WTC11 (cell line): ENCODE results near the gene CAPN7. TPM values are rescaled to one million over a fixed set of nuclear protein-coding genes. Genes with fewer than 3 reads are reported as not detected.

Experiments used
- ATAC-seq: fragments of 200-7000 bp; cut with Tn5 transposase; 2 replicates; pipeline ENCODE4 v1.10.0; 2021; ENCODE audit warnings: mild to moderate bottlenecking, moderate library complexity
- CTCF ChIA-PET: fragments of 300-600 bp; sonication (Branson Sonifier 250); formaldehyde crosslinking; loops from one replicate; lab custom pipeline; 2021; ENCODE audit warnings: antibody characterized with exemption; lab: Charles Lee
- POLR2A ChIA-PET: fragments of 350-600 bp; sonication (Branson Sonifier 250); formaldehyde crosslinking; loops from one replicate; lab custom pipeline; 2021; ENCODE audit warnings: antibody characterized with exemption; lab: Charles Lee
- DNase-seq: peaks from one replicate; pipeline ENCODE4 v3.0.0; 2021; ENCODE audit warnings: low spot score
- H3K27ac Mint-ChIP-seq: 2 replicates; pipeline ENCODE4 v1.8.0; 2021; ENCODE audit warnings: mixed read lengths
- H3K27me3 Mint-ChIP-seq: 2 replicates; pipeline ENCODE4 v1.8.0; 2021; ENCODE audit warnings: low read depth, mild to moderate bottlenecking, moderate library complexity, mixed read lengths
- H3K36me3 Mint-ChIP-seq: 2 replicates; pipeline ENCODE4 v1.8.0; 2021; ENCODE audit warnings: mixed read lengths
- H3K4me1 Mint-ChIP-seq: 2 replicates; pipeline ENCODE4 v1.8.0; 2022; ENCODE audit warnings: mixed read lengths
- H3K4me3 Mint-ChIP-seq: 2 replicates; pipeline ENCODE4 v1.8.0; 2021; ENCODE audit warnings: mild to moderate bottlenecking, moderate library complexity, mixed read lengths
- H3K9me3 Mint-ChIP-seq: 2 replicates; pipeline ENCODE4 v1.8.0; 2021; ENCODE audit warnings: mixed read lengths
- CDX4 ChIP-seq: fragments of 250-450 bp; sonication (Bioruptor Pico); IDR thresholded peaks from 2 replicates; pipeline ENCODE4 v1.9.0; 2021; ENCODE audit warnings: moderate library complexity, mild to moderate bottlenecking, inconsistent platforms, borderline replicate concordance
- ETV6 ChIP-seq: sonication (generic); formaldehyde crosslinking; IDR thresholded peaks from 2 replicates; pipeline ENCODE4 v1.8.1; 2022; ENCODE audit warnings: mild to moderate bottlenecking, missing genetic modification reagents
- FOXJ3 ChIP-seq: sonication (generic); formaldehyde crosslinking; IDR thresholded peaks from 2 replicates; pipeline ENCODE4 v1.9.0; 2021; ENCODE audit warnings: missing genetic modification reagents, mild to moderate bottlenecking, borderline replicate concordance
- GTF2I ChIP-seq: fragments of 250-450 bp; sonication (Bioruptor Pico); conservative IDR thresholded peaks from 2 replicates; pipeline ENCODE4 v1.4.0; 2021; ENCODE audit warnings: mild to moderate bottlenecking
- HMGA2 ChIP-seq: fragments of 250-450 bp; sonication (Bioruptor Pico); IDR thresholded peaks from 2 replicates; pipeline ENCODE4 v1.4.0; 2021; ENCODE audit warnings: mild to moderate bottlenecking, moderate library complexity
- JAZF1 ChIP-seq: fragments of 250-450 bp; sonication (Bioruptor Pico); IDR thresholded peaks from 2 replicates; pipeline ENCODE4 v1.9.0; 2021; ENCODE audit warnings: moderate library complexity, mild to moderate bottlenecking, inconsistent platforms
- MLX ChIP-seq: sonication (generic); formaldehyde crosslinking; IDR thresholded peaks from 2 replicates; pipeline ENCODE4 v1.8.1; 2023; ENCODE audit warnings: mild to moderate bottlenecking, missing genetic modification reagents, moderate library complexity
- MXD4 ChIP-seq: fragments of 250-450 bp; sonication (Bioruptor Pico); IDR thresholded peaks from 2 replicates; pipeline ENCODE4 v1.8.0; 2021; ENCODE audit warnings: mild to moderate bottlenecking, moderate library complexity, borderline replicate concordance
- SOX15 ChIP-seq: fragments of 250-450 bp; sonication (Bioruptor Pico); IDR thresholded peaks from 2 replicates; pipeline ENCODE4 v1.9.0; 2021; ENCODE audit warnings: mild to moderate bottlenecking
- SP1 ChIP-seq: sonication (generic); formaldehyde crosslinking; conservative IDR thresholded peaks from 2 replicates; pipeline ENCODE4 v1.8.1; 2022; ENCODE audit warnings: missing genetic modification reagents
- ZNF121 ChIP-seq: sonication (generic); formaldehyde crosslinking; IDR thresholded peaks from 2 replicates; pipeline ENCODE4 v1.8.0; 2023; ENCODE audit warnings: missing genetic modification reagents
- ZNF232 ChIP-seq: sonication (generic); formaldehyde crosslinking; IDR thresholded peaks from 2 replicates; pipeline ENCODE4 v1.8.0; 2022; ENCODE audit warnings: mild to moderate bottlenecking, missing genetic modification reagents
- ZNF263 ChIP-seq: sonication (generic); formaldehyde crosslinking; IDR thresholded peaks from 2 replicates; pipeline ENCODE4 v1.8.1; 2022; ENCODE audit warnings: low read depth, mild to moderate bottlenecking, moderate library complexity, missing genetic modification reagents
- ZNF396 ChIP-seq: fragments of 250-450 bp; sonication (Bioruptor Pico); IDR thresholded peaks from 2 replicates; pipeline ENCODE4 v1.8.0; 2021; ENCODE audit warnings: mild to moderate bottlenecking, moderate library complexity, borderline replicate concordance
- total RNA-seq: library from RNA; stranded (reverse); gene quantifications from 3 replicates; pipeline ENCODE4 v1.2.3, GENCODE V29; 2021
- TF ChIP-seq, protein P1 (sequence below): sonication (generic); formaldehyde crosslinking; IDR thresholded peaks from 2 replicates; pipeline ENCODE4 v1.8.1; 2022; ENCODE audit warnings: low read depth, mild to moderate bottlenecking, moderate library complexity, missing genetic modification reagents, borderline replicate concordance
- TF ChIP-seq, protein P2 (sequence below): sonication (generic); formaldehyde crosslinking; IDR thresholded peaks from 2 replicates; pipeline ENCODE4 v1.8.0; 2022; ENCODE audit warnings: mild to moderate bottlenecking, missing genetic modification reagents
- TF ChIP-seq, protein P3 (sequence below): sonication (generic); formaldehyde crosslinking; conservative IDR thresholded peaks from 2 replicates; pipeline ENCODE4 v1.8.1; 2023; ENCODE audit warnings: mild to moderate bottlenecking, low read depth, missing genetic modification reagents, moderate library complexity
- TF ChIP-seq, protein P4 (sequence below): sonication (generic); formaldehyde crosslinking; IDR thresholded peaks from 2 replicates; pipeline ENCODE4 v1.8.0; 2023; ENCODE audit warnings: missing genetic modification reagents, mild to moderate bottlenecking, borderline replicate concordance

CAPN7 gene
- total RNA-seq, 1 experiment from 2014 or later = 16.8 TPM

DNA sequence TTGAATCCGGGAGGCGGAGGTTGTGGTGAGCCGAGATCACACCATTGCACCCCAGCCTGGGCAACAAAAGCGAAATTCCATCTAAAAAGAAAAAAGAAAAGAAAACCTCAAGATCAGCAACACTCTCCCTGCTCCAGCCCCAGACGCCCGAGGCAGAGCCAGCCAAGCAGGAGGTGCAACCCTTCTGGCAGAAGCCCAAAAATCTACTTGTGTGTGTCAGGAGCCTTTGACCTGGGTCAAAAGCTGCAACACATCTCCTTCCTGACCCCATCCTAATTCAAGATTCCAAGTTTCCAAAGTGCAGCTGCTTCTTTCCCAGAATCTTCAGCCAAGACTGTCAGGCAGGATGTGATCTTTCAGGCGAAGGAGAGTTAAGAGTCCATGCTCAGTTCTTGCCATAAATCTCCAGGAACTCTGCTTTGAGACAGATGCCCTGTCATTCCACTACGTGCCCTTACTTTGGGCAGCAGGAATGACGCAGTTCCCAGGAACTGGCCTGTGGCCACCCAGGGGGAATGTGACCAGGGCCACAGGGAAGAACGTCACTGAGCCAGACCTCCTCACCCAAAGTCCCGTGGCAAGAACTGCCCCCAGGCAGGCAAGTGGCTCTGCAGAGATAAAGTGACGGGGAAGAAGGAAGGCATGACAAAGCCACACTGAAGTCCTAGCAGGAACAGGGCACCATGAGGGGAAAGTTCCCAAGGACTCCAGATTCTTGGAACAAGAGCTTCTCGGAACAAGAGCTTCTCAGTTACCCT is 86.9 kb downstream of the CAPN7 start (continued):
- TF ChIP-seq, protein P1, sequence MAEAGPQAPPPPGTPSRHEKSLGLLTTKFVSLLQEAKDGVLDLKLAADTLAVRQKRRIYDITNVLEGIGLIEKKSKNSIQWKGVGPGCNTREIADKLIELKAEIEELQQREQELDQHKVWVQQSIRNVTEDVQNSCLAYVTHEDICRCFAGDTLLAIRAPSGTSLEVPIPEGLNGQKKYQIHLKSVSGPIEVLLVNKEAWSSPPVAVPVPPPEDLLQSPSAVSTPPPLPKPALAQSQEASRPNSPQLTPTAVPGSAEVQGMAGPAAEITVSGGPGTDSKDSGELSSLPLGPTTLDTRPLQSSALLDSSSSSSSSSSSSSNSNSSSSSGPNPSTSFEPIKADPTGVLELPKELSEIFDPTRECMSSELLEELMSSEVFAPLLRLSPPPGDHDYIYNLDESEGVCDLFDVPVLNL = no peak
- TF ChIP-seq, all 79 proteins: peak for 0

- POLR2A ChIA-PET = no interaction called here
- no peak for ATAC-seq
- Mint-ChIP-seq H3K36me3 (no peaks in the 10 kb centered on the region), H3K27ac (no peak overlapping the region), H3K4me1 (no peaks in the 10 kb centered on the region), H3K27me3 (no peaks in the 10 kb centered on the region), H3K9me3 (no peaks in the 10 kb centered on the region), H3K4me3 (no peak overlapping the region)
- DNase-seq = no peak
- no peak for TF ChIP-seq ZNF232 (CRISPR knock-in tag)
- no peak for TF ChIP-seq MXD4
- CTCF ChIA-PET = interaction anchor here (0.7 to 1.8 kb wide), 3 partner anchors 17 to 38 kb away, joined by 3 to 5 read pairs (median 4); partner anchors contain the start of gene SH3BP5
Observed at GRCh38 chr3:15294929-15295328, 88.9 kb downstream of the CAPN7 start.

- POLR2A ChIA-PET = no interaction called here
- CTCF ChIA-PET = interaction anchor here (0.7 to 1.8 kb wide), 3 partner anchors 18 to 37 kb away, joined by 3 to 5 read pairs (median 4); partner anchors contain the start of gene SH3BP5
- TF ChIP-seq ZNF263 (CRISPR knock-in tag) = no peak
- TF ChIP-seq MLX (CRISPR knock-in tag) = no peak
- TF ChIP-seq ETV6 (CRISPR knock-in tag) = no peak
- TF ChIP-seq, protein P2, sequence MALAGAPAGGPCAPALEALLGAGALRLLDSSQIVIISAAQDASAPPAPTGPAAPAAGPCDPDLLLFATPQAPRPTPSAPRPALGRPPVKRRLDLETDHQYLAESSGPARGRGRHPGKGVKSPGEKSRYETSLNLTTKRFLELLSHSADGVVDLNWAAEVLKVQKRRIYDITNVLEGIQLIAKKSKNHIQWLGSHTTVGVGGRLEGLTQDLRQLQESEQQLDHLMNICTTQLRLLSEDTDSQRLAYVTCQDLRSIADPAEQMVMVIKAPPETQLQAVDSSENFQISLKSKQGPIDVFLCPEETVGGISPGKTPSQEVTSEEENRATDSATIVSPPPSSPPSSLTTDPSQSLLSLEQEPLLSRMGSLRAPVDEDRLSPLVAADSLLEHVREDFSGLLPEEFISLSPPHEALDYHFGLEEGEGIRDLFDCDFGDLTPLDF (CRISPR knock-in tag) = no peak
- TF ChIP-seq, protein P3, sequence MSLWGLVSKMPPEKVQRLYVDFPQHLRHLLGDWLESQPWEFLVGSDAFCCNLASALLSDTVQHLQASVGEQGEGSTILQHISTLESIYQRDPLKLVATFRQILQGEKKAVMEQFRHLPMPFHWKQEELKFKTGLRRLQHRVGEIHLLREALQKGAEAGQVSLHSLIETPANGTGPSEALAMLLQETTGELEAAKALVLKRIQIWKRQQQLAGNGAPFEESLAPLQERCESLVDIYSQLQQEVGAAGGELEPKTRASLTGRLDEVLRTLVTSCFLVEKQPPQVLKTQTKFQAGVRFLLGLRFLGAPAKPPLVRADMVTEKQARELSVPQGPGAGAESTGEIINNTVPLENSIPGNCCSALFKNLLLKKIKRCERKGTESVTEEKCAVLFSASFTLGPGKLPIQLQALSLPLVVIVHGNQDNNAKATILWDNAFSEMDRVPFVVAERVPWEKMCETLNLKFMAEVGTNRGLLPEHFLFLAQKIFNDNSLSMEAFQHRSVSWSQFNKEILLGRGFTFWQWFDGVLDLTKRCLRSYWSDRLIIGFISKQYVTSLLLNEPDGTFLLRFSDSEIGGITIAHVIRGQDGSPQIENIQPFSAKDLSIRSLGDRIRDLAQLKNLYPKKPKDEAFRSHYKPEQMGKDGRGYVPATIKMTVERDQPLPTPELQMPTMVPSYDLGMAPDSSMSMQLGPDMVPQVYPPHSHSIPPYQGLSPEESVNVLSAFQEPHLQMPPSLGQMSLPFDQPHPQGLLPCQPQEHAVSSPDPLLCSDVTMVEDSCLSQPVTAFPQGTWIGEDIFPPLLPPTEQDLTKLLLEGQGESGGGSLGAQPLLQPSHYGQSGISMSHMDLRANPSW (CRISPR knock-in tag) = no peak
- TF ChIP-seq JAZF1 (CRISPR knock-in tag) = no peak
- TF ChIP-seq FOXJ3 = no peak
- TF ChIP-seq SP1 (CRISPR knock-in tag) = no peak
- DNase-seq (no peak), ATAC-seq (no peak)
- Mint-ChIP-seq H3K9me3 (no peaks in the 10 kb centered on the region), H3K4me1 (no peaks in the 10 kb centered on the region), H3K4me3 (no peak overlapping the region), H3K27me3 (no peaks in the 10 kb centered on the region), H3K27ac (no peak overlapping the region), H3K36me3 (no peaks in the 10 kb centered on the region)
Observed at GRCh38 chr3:15295506-15295905, 89.5 kb downstream of the CAPN7 start.

- Mint-ChIP-seq H3K4me3 (no peak overlapping the region), H3K9me3 (no peaks in the 10 kb centered on the region), H3K27ac (no peak overlapping the region), H3K4me1 (no peaks in the 10 kb centered on the region), H3K36me3 (no peaks in the 10 kb centered on the region), H3K27me3 (no peaks in the 10 kb centered on the region)
- ChIA-PET POLR2A (no interaction called here), CTCF (interaction anchor here (0.7 to 0.9 kb wide), 2 partner anchors 30 to 80 kb away, joined by 4 read pairs; no protein-coding TSS in a partner anchor)
- DNase-seq (no peak), ATAC-seq (no peak)
- TF ChIP-seq ZNF121 (CRISPR knock-in tag) (no peak), SOX15 (CRISPR knock-in tag) (no peak), SP1 (CRISPR knock-in tag) (no peak), HMGA2 (CRISPR knock-in tag) (no peak), CDX4 (no peak), GTF2I (CRISPR knock-in tag) (no peak), ZNF396 (CRISPR knock-in tag) (no peak)
- TF ChIP-seq, protein P4, sequence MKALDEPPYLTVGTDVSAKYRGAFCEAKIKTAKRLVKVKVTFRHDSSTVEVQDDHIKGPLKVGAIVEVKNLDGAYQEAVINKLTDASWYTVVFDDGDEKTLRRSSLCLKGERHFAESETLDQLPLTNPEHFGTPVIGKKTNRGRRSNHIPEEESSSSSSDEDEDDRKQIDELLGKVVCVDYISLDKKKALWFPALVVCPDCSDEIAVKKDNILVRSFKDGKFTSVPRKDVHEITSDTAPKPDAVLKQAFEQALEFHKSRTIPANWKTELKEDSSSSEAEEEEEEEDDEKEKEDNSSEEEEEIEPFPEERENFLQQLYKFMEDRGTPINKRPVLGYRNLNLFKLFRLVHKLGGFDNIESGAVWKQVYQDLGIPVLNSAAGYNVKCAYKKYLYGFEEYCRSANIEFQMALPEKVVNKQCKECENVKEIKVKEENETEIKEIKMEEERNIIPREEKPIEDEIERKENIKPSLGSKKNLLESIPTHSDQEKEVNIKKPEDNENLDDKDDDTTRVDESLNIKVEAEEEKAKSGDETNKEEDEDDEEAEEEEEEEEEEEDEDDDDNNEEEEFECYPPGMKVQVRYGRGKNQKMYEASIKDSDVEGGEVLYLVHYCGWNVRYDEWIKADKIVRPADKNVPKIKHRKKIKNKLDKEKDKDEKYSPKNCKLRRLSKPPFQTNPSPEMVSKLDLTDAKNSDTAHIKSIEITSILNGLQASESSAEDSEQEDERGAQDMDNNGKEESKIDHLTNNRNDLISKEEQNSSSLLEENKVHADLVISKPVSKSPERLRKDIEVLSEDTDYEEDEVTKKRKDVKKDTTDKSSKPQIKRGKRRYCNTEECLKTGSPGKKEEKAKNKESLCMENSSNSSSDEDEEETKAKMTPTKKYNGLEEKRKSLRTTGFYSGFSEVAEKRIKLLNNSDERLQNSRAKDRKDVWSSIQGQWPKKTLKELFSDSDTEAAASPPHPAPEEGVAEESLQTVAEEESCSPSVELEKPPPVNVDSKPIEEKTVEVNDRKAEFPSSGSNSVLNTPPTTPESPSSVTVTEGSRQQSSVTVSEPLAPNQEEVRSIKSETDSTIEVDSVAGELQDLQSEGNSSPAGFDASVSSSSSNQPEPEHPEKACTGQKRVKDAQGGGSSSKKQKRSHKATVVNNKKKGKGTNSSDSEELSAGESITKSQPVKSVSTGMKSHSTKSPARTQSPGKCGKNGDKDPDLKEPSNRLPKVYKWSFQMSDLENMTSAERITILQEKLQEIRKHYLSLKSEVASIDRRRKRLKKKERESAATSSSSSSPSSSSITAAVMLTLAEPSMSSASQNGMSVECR (CRISPR knock-in tag) = no peak
Observed at GRCh38 chr3:15297608-15298350, 91.7 kb downstream of the CAPN7 start.
